Ovary (tissue), 9 donors: ENCODE measurements around the gene YPEL1. TPM values are rescaled to one million over a fixed set of nuclear protein-coding genes. Genes with fewer than 3 reads are reported as not detected.

Experiments
- DNase-seq, 5 donors: peaks; one replicate each; pipeline ENCODE4 v3.0.0-alpha.2; 2019 to 2020
- H3K27ac ChIP-seq, 2 donors: fragments of 200-600 bp; one replicate each; pipeline versions ENCODE4 v1.5.1 to v1.8.0; 2019 to 2022
- H3K27me3 ChIP-seq: fragments of 200-600 bp; one replicate; pipeline ENCODE4 v1.8.0; 2022
- H3K36me3 ChIP-seq: fragments of 200-600 bp; sonication (generic); one replicate; pipeline ENCODE4 v1.5.1; 2019
- H3K4me1 ChIP-seq: one replicate; pipeline ENCODE4 v1.8.1; 2013; ENCODE audit warnings: mild to moderate bottlenecking, moderate library complexity; ENCODE audit not compliant: insufficient read depth
- H3K4me3 ChIP-seq: fragments of 200-600 bp; sonication (generic); one replicate; pipeline ENCODE4 v1.5.1; 2017
- H3K9me3 ChIP-seq, 2 donors: fragments of 200-600 bp in 1 of 2; sonication (generic) in 1 of 2; one replicate each; pipeline versions ENCODE4 v1.5.1 to v1.8.1; 2013 to 2019; ENCODE audit warnings: mild to moderate bottlenecking in 1 of 2, moderate library complexity in 1 of 2
- CTCF ChIP-seq, 3 donors: fragments of 450-650 bp in 2 of 3; fragments of 200-600 bp in 1 of 3; IDR thresholded peaks; one replicate each; pipeline versions ENCODE4 v1.5.1 to v1.8.0; 2016 to 2022; ENCODE audit warnings: antibody characterized with exemption in 3 of 3, mild to moderate bottlenecking in 1 of 3
- EP300 ChIP-seq: sonication (generic); formaldehyde crosslinking; IDR thresholded peaks from one replicate; pipeline ENCODE4 v1.6.1; 2017; ENCODE audit warnings: antibody characterized with exemption
- POLR2A ChIP-seq: fragments of 450-650 bp; IDR thresholded peaks from one replicate; pipeline ENCODE4 v1.6.1; 2017; ENCODE audit warnings: antibody characterized with exemption, mild to moderate bottlenecking, moderate library complexity
- WGBS, 3 donors: extraction: QIAGEN DNeasy Blood & Tissue Kit in 1 of 3; methylation state at CpG; one replicate each; pipeline versions ENCODE4 v1.1.5 to v1.1.7; 2013 to 2017; 5-methylcytosine and 5-hydroxymethylcytosine counted together
- intact Hi-C, 4 donors: fragments of 100-400 bp; cut with DNase I; formaldehyde crosslinking; loops; one replicate each; pipeline versions ENCODE4 v1.11.0 to v1.15.1; 2022 to 2023
- polyA plus RNA-seq, 2 donors: library from polyadenylated mRNA; stranded (reverse); fragments of 200-250 nt in 1 of 2; fragments of 350-450 nt in 1 of 2; fragmentation: Illumina TruSeq in 1 of 2; extraction: RNeasy Lipid Tissue Mini Kit (QIAGEN cat#74804) in 1 of 2; gene quantifications; one replicate each; pipeline ENCODE4 v1.2.3, GENCODE V29; 2013 to 2014
- total RNA-seq, 7 donors: library from RNA; depleted of rRNA in 2 of 7; stranded (reverse); fragments of >200 nt in 2 of 7; fragmentation: NEBNext Ultra II Directional in 3 of 7; extraction: Animal tissue kit (Norgen Biotek cat#: 25700) in 3 of 7; gene quantifications; one replicate each; pipeline versions ENCODE4 v1.1.0 to v1.2.4, GENCODE V29; 2016 to 2023
- donor health status: DM: no; HTN: no; CAD: no; lungs with moderate emphysema.
- donor health status: DM: no; HTN: no; CAD: no.
- donor health status: Bipolar disorder and iron deficiency.
- donor health status: DM: yes; HTN: yes; CAD: no.
- donor health status: DM: no; HTN: no; CAD: no.
- donor health status: DM: yes; HTN: yes; CAD: no.

The YPEL1 gene
- total and polyA plus RNA-seq, 9 donors: 2.9 to 11.4 (median 8.5) TPM

DNA sequence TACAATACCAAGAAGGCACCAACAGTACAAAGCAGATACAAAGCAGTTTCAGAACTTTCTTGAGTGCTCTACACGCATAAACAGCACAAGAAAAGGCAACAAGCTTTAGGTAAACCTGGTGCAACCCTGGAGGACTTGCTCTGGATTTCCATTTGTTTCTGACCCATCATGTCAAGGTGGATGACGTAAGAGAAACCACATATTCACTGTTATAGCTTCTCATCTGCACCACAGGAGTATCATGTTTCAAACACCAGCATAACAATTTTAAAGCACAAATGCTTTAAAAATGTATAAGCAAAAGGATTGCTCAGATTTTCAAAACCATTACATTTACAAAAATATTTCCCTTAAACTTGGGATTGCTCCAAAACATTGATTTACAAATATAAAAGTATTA is 25.0 kb upstream of the YPEL1 start:
- DNase-seq: no peak
- no peaks in the 10 kb centered on the region for H3K27me3 ChIP-seq
- no peak for TF ChIP-seq CTCF (IDR thresholded peaks at IDR 0.05)
- TF ChIP-seq EP300: no peak
- no peak for TF ChIP-seq POLR2A
- H3K36me3 ChIP-seq: no peaks in the 10 kb centered on the region
- no peaks in the 10 kb centered on the region for H3K9me3 ChIP-seq
- WGBS, 3 donors: 57 to 64% (median 61%) methylated on average over 2 of the region's 2 CpGs
- no peak overlapping the region for H3K27ac ChIP-seq
- intact Hi-C loops: loop anchor here in 1 of 4 donors (10.0 kb wide), 1 partner anchor 56 kb away; no protein-coding TSS in a partner anchor
- H3K4me3 ChIP-seq: no peak overlapping the region
- peaks cover 13% of the 10 kb centered on the region for H3K4me1 ChIP-seq

DNA sequence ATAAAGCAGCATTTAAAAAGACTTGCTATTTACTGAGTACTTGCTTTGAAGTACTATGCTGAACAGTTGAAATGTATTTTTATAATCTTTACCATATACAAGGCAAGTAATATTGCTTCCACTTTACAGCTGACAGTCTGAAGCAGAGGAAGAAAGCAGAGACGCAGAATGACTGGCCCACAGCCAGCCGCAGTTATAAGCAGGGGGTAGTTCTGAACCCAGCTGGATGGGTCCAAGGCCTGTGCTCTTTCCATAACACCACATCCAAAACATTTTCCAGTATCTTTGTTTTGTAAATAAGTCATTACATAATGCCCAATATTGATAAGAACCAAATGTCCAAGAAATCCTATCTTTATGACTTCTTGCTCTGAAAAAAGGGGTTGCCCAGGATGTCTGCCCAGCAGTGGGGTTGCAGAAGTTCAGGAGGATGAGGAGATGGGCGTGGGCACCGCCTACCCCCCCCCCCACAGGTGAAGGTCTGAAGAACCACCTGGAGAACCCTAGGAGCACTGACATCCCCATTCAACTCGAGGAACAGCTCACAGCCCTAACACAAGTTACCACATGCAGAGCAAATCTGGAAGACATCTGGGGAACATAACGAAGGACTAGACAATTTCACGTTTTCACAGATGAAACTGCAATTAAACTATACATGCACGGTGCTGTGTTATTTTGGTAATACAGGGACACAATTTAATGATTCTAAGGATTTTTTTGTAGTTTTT is 24.2 kb upstream of the YPEL1 start:
- H3K4me3 ChIP-seq: no peak overlapping the region
- H3K27me3 ChIP-seq: no peaks in the 10 kb centered on the region
- H3K4me1 ChIP-seq: peaks cover 15% of the 10 kb centered on the region
- TF ChIP-seq EP300 (no peak), POLR2A (no peak), CTCF (IDR thresholded peaks at IDR 0.05) (no peak)
- peak; percentile 48 to 77 (median 54) for DNase-seq
- H3K9me3 ChIP-seq: no peaks in the 10 kb centered on the region
- intact Hi-C loops: loop anchor here in 1 of 4 donors (10.0 kb wide), 1 partner anchor 55 kb away; no protein-coding TSS in a partner anchor
- H3K27ac ChIP-seq: no peak overlapping the region
- WGBS, 3 donors: 21 to 44% (median 26%) methylated on average over 8 of the region's 8 CpGs
- no peaks in the 10 kb centered on the region for H3K36me3 ChIP-seq

DNA sequence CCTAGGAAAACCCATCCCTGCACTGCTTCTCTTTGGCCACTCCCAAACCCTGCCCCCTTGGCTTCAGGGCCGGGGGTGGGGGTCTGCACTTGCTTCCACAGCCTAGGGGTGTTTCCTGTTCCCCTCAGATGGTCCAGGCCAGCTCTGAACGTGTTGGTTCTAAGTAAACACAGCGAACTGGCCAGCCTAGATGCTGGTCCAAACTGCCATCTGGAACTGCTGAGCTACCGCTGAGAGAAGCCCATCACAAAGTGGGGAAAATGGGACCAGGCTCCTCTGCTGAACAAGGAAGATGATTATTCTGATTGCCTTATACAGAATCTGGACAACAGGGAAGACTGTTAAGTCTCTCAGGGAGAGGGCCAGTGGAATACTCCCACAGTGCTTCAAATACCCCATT is 23.5 kb upstream of the YPEL1 start:
- no peaks in the 10 kb centered on the region for H3K36me3 ChIP-seq
- WGBS, 3 donors: 22 to 59% (median 34%) methylated on average over 4 of the region's 4 CpGs
- H3K9me3 ChIP-seq: no peaks in the 10 kb centered on the region
- no peak overlapping the region for H3K4me3 ChIP-seq
- H3K27ac ChIP-seq: peak overlapping the region in 1 of 2 donors; percentile 10
- H3K4me1 ChIP-seq: peaks cover 20% of the 10 kb centered on the region
- DNase-seq: no peak
- no peaks in the 10 kb centered on the region for H3K27me3 ChIP-seq
- intact Hi-C loops: no loop called here
- TF ChIP-seq POLR2A (no peak), CTCF (IDR thresholded peaks at IDR 0.05) (no peak), EP300 (no peak)

- no peaks in the 10 kb centered on the region for H3K27me3 ChIP-seq
Measured at GRCh38 chr22:21758091-21758864, 22.7 kb upstream of the YPEL1 start.

More at GRCh38 chr22:21758091-21758864, 22.7 kb upstream of the YPEL1 start:
- Histone ChIP-seq H3K4me1 (peaks cover 23% of the 10 kb centered on the region), H3K36me3 (no peaks in the 10 kb centered on the region), H3K4me3 (no peak overlapping the region), H3K9me3 (no peaks in the 10 kb centered on the region), H3K27ac (peak overlapping the region in 1 of 2 donors; percentile 10)
- TF ChIP-seq CTCF (IDR thresholded peaks at IDR 0.05) (no peak), EP300 (no peak), POLR2A (no peak)
- intact Hi-C loops: no loop called here
- 87 to 95% (median 92%) methylated on average over 21 of the region's 21 CpGs for WGBS, 3 donors
- no peak for DNase-seq
